Measurements from ENCODE around the gene GNG4.

Gene GNG4

DNA sequence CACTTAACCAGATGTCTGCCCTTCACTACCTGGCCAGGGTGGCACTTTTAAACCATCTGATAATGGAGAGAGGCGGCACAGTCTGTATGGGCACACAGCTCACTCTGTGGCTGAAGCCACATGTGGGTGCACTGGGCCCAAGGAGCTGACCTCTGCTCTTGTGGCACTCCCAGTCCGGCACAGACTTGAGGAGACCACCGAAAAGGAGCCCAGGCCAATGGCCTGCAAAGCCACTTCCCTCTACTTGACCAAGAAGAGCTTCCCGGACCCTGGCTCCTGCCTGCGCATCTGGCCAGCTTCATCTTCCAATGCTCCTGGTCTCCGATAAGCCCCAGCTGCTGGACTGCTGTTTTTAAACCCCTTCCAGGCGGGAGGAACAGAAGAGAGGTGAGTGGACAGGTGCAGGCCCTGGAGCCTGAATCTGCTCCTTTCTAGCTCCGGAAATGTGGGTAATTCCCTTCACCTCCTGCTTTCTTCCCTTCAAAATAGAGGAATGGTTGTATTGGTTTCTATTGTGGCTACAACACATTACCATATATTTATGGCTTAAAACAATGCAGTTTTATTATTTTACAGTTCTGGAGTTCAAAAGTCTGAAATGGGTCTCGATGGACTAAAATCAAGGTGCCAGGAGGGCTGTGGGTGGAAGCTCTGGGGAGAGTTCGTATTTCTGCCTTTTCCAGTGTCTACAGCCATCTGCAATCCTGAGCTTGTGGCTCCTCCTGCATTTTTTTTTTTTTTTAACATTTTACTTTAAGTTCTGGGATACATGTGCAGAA lies 11.6 kb downstream of the GNG4 start:
- no peaks in the 10 kb centered on the region for H3K27me3 ChIP-seq (ENCODE audit: insufficient read depth, low read length, poor library complexity, severe bottlenecking)
- no peaks in the 10 kb centered on the region for H4K20me1 ChIP-seq (ENCODE audit: insufficient read depth, low read length, poor library complexity, severe bottlenecking)
- TF ChIP-seq EZH2phosphoT487 (IDR thresholded peaks at IDR 0.05; ENCODE audit: borderline replicate concordance): no peak
- TF ChIP-seq, protein P1, sequence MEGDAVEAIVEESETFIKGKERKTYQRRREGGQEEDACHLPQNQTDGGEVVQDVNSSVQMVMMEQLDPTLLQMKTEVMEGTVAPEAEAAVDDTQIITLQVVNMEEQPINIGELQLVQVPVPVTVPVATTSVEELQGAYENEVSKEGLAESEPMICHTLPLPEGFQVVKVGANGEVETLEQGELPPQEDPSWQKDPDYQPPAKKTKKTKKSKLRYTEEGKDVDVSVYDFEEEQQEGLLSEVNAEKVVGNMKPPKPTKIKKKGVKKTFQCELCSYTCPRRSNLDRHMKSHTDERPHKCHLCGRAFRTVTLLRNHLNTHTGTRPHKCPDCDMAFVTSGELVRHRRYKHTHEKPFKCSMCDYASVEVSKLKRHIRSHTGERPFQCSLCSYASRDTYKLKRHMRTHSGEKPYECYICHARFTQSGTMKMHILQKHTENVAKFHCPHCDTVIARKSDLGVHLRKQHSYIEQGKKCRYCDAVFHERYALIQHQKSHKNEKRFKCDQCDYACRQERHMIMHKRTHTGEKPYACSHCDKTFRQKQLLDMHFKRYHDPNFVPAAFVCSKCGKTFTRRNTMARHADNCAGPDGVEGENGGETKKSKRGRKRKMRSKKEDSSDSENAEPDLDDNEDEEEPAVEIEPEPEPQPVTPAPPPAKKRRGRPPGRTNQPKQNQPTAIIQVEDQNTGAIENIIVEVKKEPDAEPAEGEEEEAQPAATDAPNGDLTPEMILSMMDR (conservative IDR thresholded peaks at IDR 0.05; ENCODE audit: low read length): no peak
- no peaks in the 10 kb centered on the region for H3K9me2 ChIP-seq (replicated peaks; ENCODE audit: low read depth, low read length)
- no peak overlapping the region for H3K9ac ChIP-seq (ENCODE audit: low read depth, low read length, poor library complexity, severe bottlenecking)
- no peaks in the 10 kb centered on the region for H3K9me3 ChIP-seq (ENCODE audit: insufficient read depth, low read depth, low read length)
- no peak overlapping the region for H3K4me2 ChIP-seq (ENCODE audit: low read depth, low read length, poor library complexity, severe bottlenecking)
- no peak overlapping the region for H2AFZ ChIP-seq (ENCODE audit: low read length)
- H3K79me2 ChIP-seq (ENCODE audit: insufficient read depth, low read length): no peaks in the 10 kb centered on the region
- no peaks in the 10 kb centered on the region for H3K36me3 ChIP-seq (ENCODE audit: insufficient read depth, low read length)
- peaks cover 32% of the 10 kb centered on the region for H3K4me1 ChIP-seq (ENCODE audit: insufficient read depth, low read length, poor library complexity, severe bottlenecking)
- peaks cover 6% of the 10 kb centered on the region for H3F3A ChIP-seq (ENCODE audit: low read depth)
- no peak overlapping the region for H3K4me3 ChIP-seq (ENCODE audit: low read length, poor library complexity, severe bottlenecking)

DNA sequence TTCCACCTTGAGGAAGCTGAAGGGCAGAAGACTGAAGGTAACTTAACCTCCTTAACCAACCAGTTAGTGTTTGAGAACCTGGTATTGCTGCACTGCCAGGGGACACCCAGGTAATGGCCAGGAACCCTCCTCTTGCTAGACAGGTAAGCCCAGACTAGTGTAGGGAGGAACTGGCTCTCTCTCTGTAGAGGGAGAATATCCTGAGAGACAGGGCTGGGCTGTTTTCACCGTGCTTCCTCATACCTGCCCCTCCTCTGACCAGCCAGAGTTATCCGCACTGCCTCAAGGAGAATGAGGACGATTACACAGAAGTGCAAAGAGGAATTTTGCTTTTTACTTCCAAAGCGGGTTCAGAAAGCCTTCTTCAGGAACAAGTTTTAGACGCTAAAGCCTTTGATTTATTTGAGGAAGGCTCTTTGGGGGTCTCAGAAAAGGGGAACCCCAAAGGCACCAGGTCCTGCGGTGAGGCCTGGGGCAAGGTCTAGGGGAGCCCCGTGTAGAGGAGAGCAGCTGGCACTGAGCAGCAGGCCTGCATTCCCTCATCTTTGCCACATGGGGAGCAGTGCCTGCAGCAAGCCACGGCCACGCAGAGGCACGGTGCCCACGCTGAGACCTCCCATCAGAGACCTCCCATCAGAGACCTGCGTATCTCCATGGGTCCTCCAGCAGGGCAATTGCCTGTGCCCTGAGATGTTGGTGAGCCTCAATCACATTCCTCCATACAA lies 13.5 kb downstream of the GNG4 start:
- TF ChIP-seq EZH2phosphoT487 (IDR thresholded peaks at IDR 0.05; ENCODE audit: borderline replicate concordance): no peak
- TF ChIP-seq, protein P1 (conservative IDR thresholded peaks at IDR 0.05; ENCODE audit: low read length): peak; percentile 33; the same call in 1 of the 2 replicates
- Histone ChIP-seq H4K20me1 (ENCODE audit: insufficient read depth, low read length, poor library complexity, severe bottlenecking) (no peaks in the 10 kb centered on the region), H3K9me3 (ENCODE audit: insufficient read depth, low read depth, low read length) (no peaks in the 10 kb centered on the region)

DNA sequence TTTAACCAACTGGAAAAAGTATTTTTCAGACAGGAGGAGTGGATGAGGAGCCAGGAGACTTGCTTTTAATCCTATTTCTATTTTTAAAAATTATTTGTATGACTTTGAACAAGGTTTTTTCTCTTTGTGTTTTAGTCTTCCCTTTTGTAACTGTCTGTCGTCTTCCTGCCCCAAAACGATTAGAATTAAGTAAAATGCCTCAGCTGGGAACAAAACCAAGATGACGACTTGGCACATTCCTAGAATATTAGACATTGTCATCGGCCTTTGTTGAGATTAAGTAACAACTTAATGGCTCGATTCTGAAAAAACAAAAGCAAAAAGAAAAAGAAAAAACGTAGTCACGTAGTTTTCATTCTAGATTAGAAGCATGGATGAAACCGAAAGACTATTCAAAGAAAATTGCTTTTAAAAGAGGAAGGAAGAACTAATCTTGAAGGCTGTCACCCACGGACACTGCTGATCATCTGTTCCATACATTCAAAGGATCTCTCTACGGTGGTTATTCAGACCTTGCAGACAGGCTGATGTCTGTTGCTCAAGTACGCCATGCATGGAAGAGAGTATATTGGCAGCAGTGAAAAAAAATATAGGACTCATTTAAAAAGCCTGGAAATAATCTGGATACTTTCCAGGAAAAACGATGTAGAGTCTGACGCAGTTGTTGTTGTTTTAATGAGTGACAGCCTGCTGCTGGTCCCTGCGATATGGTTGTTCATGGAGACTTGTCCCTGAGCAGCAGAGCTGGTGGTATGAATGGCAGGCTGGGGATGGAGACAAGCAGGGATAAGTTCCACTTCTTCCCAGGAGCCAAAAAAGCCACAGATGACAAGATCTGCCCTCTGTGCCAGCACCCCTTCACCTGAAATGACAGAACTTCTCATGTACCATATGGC lies 16.8 kb downstream of the GNG4 start:
- H2AFZ ChIP-seq (ENCODE audit: low read length): peak overlapping the region; percentile 22; the same call in 1 of the 2 replicates
- H3F3A ChIP-seq (ENCODE audit: low read depth): no peaks in the 10 kb centered on the region
- TF ChIP-seq, protein P1 (conservative IDR thresholded peaks at IDR 0.05; ENCODE audit: low read length): no peak
- no peak for TF ChIP-seq EZH2phosphoT487 (IDR thresholded peaks at IDR 0.05; ENCODE audit: borderline replicate concordance)
- no peaks in the 10 kb centered on the region for H3K79me2 ChIP-seq (ENCODE audit: insufficient read depth, low read length)
- no peak overlapping the region for H3K4me2 ChIP-seq (ENCODE audit: low read depth, low read length, poor library complexity, severe bottlenecking)
- H3K27me3 ChIP-seq (ENCODE audit: insufficient read depth, low read length, poor library complexity, severe bottlenecking): no peaks in the 10 kb centered on the region
- no peak overlapping the region for H3K4me3 ChIP-seq (ENCODE audit: low read length, poor library complexity, severe bottlenecking)
- no peaks in the 10 kb centered on the region for H3K9me2 ChIP-seq (replicated peaks; ENCODE audit: low read depth, low read length)
- no peak overlapping the region for H3K9ac ChIP-seq (ENCODE audit: low read depth, low read length, poor library complexity, severe bottlenecking)
- no peaks in the 10 kb centered on the region for H3K4me1 ChIP-seq (ENCODE audit: insufficient read depth, low read length, poor library complexity, severe bottlenecking)
- no peaks in the 10 kb centered on the region for H3K36me3 ChIP-seq (ENCODE audit: insufficient read depth, low read length)
- no peaks in the 10 kb centered on the region for H3K9me3 ChIP-seq (ENCODE audit: insufficient read depth, low read depth, low read length)
- H4K20me1 ChIP-seq (ENCODE audit: insufficient read depth, low read length, poor library complexity, severe bottlenecking): no peaks in the 10 kb centered on the region

More for the DNA sequence above, 13.5 kb downstream of the GNG4 start:
- Histone ChIP-seq H3K9me2 (replicated peaks; ENCODE audit: low read depth, low read length) (no peaks in the 10 kb centered on the region), H3K4me3 (ENCODE audit: low read length, poor library complexity, severe bottlenecking) (no peak overlapping the region), H3K79me2 (ENCODE audit: insufficient read depth, low read length) (no peaks in the 10 kb centered on the region), H3K4me2 (ENCODE audit: low read depth, low read length, poor library complexity, severe bottlenecking) (no peak overlapping the region), H3K36me3 (ENCODE audit: insufficient read depth, low read length) (no peaks in the 10 kb centered on the region), H3F3A (ENCODE audit: low read depth) (no peaks in the 10 kb centered on the region), H3K4me1 (ENCODE audit: insufficient read depth, low read length, poor library complexity, severe bottlenecking) (peaks cover 20% of the 10 kb centered on the region), H3K27me3 (ENCODE audit: insufficient read depth, low read length, poor library complexity, severe bottlenecking) (no peaks in the 10 kb centered on the region), H3K9ac (ENCODE audit: low read depth, low read length, poor library complexity, severe bottlenecking) (no peak overlapping the region), H2AFZ (ENCODE audit: low read length) (no peak overlapping the region; the same call in 1 of the 2 replicates)

All from Loucy (cell line).